Parathyroid adenoma (tissue), 2 donors: ENCODE measurements around the gene P2RX3.
A peak's percentile ranks its signal among the peaks of the same experiment; 100 is the strongest.

Source experiments
- H2AFZ ChIP-seq: fragments of 300-600 bp; sonication (generic); one replicate; pipeline ENCODE4 v1.7.0; 2017; ENCODE audit warnings: antibody characterized with exemption, mild to moderate bottlenecking
- H3K27ac ChIP-seq: fragments of 300-600 bp; sonication (generic); one replicate; pipeline ENCODE4 v1.7.0; 2017
- H3K27me3 ChIP-seq: fragments of 300-600 bp; sonication (generic); one replicate; pipeline ENCODE4 v1.7.0; 2017; ENCODE audit warnings: low read length; ENCODE audit not compliant: control insufficient read depth, insufficient read depth
- H3K36me3 ChIP-seq: fragments of 300-600 bp; sonication (generic); one replicate; pipeline ENCODE4 v1.7.0; 2017; ENCODE audit warnings: low read length; ENCODE audit not compliant: control insufficient read depth, insufficient read depth
- H3K4me1 ChIP-seq: fragments of 300-600 bp; sonication (generic); one replicate; pipeline ENCODE4 v1.7.0; 2017; ENCODE audit warnings: control low read depth
- H3K4me2 ChIP-seq: fragments of 300-600 bp; sonication (generic); one replicate; pipeline ENCODE4 v1.7.0; 2017; ENCODE audit warnings: low read length
- H3K4me3 ChIP-seq: fragments of 300-600 bp; sonication (generic); one replicate; pipeline ENCODE4 v1.7.0; 2017; ENCODE audit warnings: low read depth, low read length
- H3K79me2 ChIP-seq: fragments of 300-600 bp; sonication (generic); one replicate; pipeline ENCODE4 v1.7.0; 2017; ENCODE audit warnings: control low read depth
- H3K9ac ChIP-seq: fragments of 300-600 bp; sonication (generic); one replicate; pipeline ENCODE4 v1.7.0; 2017; ENCODE audit warnings: mild to moderate bottlenecking
- H3K9me3 ChIP-seq: fragments of 300-600 bp; sonication (generic); one replicate; pipeline ENCODE4 v1.7.0; 2017; ENCODE audit warnings: low read length; ENCODE audit not compliant: control insufficient read depth
- TF ChIP-seq, protein P1 (sequence below): fragments of 300-600 bp; sonication (generic); IDR thresholded peaks from one replicate; pipeline ENCODE4 v1.7.0; 2017; ENCODE audit warnings: antibody characterized with exemption, mild to moderate bottlenecking
- donor health status: primary hyperparathyroidism.

Gene P2RX3

DNA sequence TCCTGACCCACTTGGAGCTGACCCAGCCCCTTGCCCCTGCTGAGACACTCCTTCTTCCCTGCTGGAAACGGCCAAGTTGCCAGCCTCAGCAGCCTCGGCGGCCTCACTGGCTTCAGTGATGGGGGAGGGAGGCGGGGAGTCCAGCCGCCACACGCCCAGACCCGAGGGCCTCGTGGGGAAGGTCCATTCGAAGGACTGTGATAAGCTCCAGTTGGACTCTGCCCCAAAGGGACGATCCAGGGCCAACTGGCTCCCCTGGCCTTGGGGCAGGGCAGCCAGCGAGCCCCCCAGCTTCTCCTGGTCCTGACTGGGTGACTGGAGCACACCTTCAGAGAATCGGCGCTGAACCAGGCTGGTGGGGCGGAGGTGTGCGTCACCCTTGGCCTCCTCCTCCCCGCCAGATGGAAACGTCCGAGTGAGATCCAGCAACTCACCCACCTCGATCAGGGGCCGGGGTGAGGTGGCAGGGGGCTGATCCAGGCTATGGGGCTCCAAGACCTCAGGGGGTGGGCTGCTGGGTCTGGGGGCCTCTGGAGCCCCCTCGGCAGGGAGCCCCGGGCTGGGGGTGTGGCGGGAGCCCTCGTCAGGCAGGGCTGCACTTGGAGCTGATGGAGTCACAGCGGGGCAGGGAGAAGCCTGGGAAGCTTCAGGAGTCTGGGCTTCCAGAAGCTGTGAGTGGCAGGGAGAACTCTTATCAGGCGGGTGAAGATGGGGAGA is 24.9 kb upstream of the P2RX3 start:
- no peaks in the 10 kb centered on the region for H3K36me3 ChIP-seq
- H3K4me1 ChIP-seq, result peaks cover 25% of the 10 kb centered on the region
- TF ChIP-seq, protein P1, sequence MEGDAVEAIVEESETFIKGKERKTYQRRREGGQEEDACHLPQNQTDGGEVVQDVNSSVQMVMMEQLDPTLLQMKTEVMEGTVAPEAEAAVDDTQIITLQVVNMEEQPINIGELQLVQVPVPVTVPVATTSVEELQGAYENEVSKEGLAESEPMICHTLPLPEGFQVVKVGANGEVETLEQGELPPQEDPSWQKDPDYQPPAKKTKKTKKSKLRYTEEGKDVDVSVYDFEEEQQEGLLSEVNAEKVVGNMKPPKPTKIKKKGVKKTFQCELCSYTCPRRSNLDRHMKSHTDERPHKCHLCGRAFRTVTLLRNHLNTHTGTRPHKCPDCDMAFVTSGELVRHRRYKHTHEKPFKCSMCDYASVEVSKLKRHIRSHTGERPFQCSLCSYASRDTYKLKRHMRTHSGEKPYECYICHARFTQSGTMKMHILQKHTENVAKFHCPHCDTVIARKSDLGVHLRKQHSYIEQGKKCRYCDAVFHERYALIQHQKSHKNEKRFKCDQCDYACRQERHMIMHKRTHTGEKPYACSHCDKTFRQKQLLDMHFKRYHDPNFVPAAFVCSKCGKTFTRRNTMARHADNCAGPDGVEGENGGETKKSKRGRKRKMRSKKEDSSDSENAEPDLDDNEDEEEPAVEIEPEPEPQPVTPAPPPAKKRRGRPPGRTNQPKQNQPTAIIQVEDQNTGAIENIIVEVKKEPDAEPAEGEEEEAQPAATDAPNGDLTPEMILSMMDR, result no peak
- no peak overlapping the region for H2AFZ ChIP-seq
- H3K9ac ChIP-seq, result no peak overlapping the region
- H3K27ac ChIP-seq, result no peak overlapping the region
- H3K79me2 ChIP-seq, result no peaks in the 10 kb centered on the region
- no peaks in the 10 kb centered on the region for H3K9me3 ChIP-seq
- H3K4me3 ChIP-seq, result no peak overlapping the region
- no peaks in the 10 kb centered on the region for H3K27me3 ChIP-seq
- H3K4me2 ChIP-seq, result no peak overlapping the region

DNA sequence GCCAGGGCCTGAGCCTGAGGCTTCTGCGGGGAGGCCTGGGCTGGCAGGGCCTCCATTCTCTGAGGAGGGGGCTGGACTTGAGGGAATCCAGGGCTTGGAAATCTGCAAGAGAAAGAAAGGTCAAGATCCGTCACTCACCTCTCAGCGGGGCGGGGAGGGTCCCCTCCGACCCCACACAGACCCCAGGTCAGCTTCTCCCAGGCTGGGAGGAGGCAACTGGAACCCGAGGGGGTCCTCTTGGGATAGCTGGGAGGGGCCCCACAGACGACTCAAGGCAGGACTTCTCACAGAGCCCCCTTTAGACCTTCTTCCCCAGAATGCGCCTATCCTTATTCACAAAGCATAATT is 24.4 kb upstream of the P2RX3 start:
- H3K79me2 ChIP-seq, result no peaks in the 10 kb centered on the region
- no peak overlapping the region for H3K27ac ChIP-seq
- H3K9ac ChIP-seq, result no peak overlapping the region
- H3K27me3 ChIP-seq, result no peaks in the 10 kb centered on the region
- H3K4me1 ChIP-seq, result peaks cover 28% of the 10 kb centered on the region
- no peak overlapping the region for H3K4me3 ChIP-seq
- no peak overlapping the region for H2AFZ ChIP-seq
- H3K9me3 ChIP-seq, result no peaks in the 10 kb centered on the region
- H3K4me2 ChIP-seq, result no peak overlapping the region
- no peaks in the 10 kb centered on the region for H3K36me3 ChIP-seq
- TF ChIP-seq, protein P1, result no peak

DNA sequence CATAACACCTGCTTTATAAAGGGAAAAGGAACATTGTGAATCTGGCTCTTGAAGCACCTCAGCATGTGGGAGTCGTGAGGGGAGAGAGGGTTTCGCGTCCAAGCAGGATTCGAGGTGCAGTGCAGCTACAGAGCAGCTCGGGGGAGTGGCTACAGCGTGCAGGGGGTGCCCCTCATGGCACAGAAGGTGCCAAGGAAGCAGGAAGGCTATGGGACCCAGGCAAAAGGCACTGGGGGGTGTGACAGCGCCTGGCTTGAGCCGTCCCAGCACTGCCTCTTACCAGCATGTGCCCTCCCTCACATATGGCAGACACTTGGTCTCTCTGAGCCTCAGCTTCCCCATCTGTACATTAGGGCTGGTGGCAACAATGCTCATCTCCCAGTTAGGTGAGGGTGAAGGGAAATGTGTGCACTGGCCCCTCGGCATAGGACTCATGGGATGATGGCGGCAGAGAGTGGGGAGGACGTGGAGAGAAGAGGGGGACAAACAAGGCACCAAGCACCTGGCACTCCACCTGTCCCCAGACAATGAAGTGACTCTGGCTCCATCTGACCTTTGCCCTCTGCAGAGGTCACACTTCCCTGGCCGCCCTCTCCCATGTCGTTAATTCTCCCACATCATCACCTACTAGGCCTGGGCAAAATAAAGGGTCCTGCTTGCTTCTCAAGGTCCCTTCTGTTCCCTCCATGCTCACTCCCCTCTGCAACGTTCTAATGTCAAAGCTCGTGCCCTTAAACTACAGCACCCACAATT is 23.8 kb upstream of the P2RX3 start:
- Histone ChIP-seq H3K4me2 (no peak overlapping the region), H3K9me3 (no peaks in the 10 kb centered on the region), H3K9ac (no peak overlapping the region), H3K79me2 (no peaks in the 10 kb centered on the region), H2AFZ (no peak overlapping the region), H3K27ac (no peak overlapping the region), H3K36me3 (no peaks in the 10 kb centered on the region), H3K4me1 (peaks cover 28% of the 10 kb centered on the region), H3K27me3 (no peaks in the 10 kb centered on the region), H3K4me3 (no peak overlapping the region)
- TF ChIP-seq, protein P1, result no peak

DNA sequence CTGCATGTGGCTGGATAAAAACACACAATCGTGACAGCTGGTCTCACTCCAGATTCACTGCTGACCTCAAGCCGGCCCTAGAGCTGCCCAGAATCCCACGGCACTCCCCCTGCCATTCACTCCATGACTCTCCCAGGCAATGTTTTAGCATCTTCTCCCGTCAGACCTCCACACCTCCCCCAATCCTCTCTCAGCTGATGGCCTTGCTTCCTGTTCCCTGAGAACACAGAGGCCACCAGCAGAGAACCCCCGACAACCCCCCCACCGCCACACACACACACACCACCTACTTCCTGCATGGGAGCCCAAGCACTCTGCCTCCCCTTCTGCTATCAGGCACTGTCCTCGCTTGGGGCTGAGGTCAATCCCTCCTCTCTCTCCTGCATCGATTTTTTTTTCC is 22.7 kb upstream of the P2RX3 start:
- H3K4me1 ChIP-seq, result peaks cover 28% of the 10 kb centered on the region
- no peaks in the 10 kb centered on the region for H3K27me3 ChIP-seq
- TF ChIP-seq, protein P1, result no peak
- H3K9me3 ChIP-seq, result no peaks in the 10 kb centered on the region
- no peak overlapping the region for H3K4me3 ChIP-seq
- H3K79me2 ChIP-seq, result no peaks in the 10 kb centered on the region
- no peaks in the 10 kb centered on the region for H3K36me3 ChIP-seq
- no peak overlapping the region for H2AFZ ChIP-seq
- no peak overlapping the region for H3K4me2 ChIP-seq
- H3K27ac ChIP-seq, result peak overlapping the region; percentile 77
- H3K9ac ChIP-seq, result no peak overlapping the region
